ENCODE results near the gene ITLN1.
"Not testable (repeated sequence)": the region's sequence is repeated elsewhere in the genome, so short reads cannot be mapped to it uniquely, and the experiment has no call there.

The ITLN1 gene

GRCh38 chr1:160907976-160908375 lies 23.0 kb upstream of the ITLN1 start:
- H3K27me3 ChIP-seq (ENCODE audit: insufficient read depth, poor library complexity, severe bottlenecking) = no peaks in the 10 kb centered on the region
- no peak overlapping the region for H3K27ac ChIP-seq (replicated peaks)
- DNase-seq (ENCODE audit: low read depth in 1 of 2, low spot score in 1 of 2) = no peak
- TF ChIP-seq CTCF (IDR thresholded peaks at IDR 0.05; ENCODE audit: insufficient read depth, low read length) = no peak
- TF ChIP-seq REST (IDR thresholded peaks at IDR 0.05; ENCODE audit: insufficient replicate concordance, low read depth) = no peak
- TF ChIP-seq POLR2AphosphoS5 (IDR thresholded peaks at IDR 0.05; ENCODE audit: low read depth) = no peak
- TF ChIP-seq SPI1 (IDR thresholded peaks at IDR 0.05; ENCODE audit: borderline replicate concordance, low read depth) = no peak
- TF ChIP-seq GABPA (IDR thresholded peaks at IDR 0.05; ENCODE audit: low read depth) = no peak
- H3K4me3 ChIP-seq (replicated peaks; ENCODE audit: insufficient read depth, low read length) = no peak overlapping the region

- Histone ChIP-seq H3K27ac (replicated peaks) (no peak overlapping the region), H3K4me3 (replicated peaks; ENCODE audit: insufficient read depth, low read length) (no peak overlapping the region), H3K27me3 (ENCODE audit: insufficient read depth, poor library complexity, severe bottlenecking) (no peaks in the 10 kb centered on the region)
- TF ChIP-seq POLR2AphosphoS5 (IDR thresholded peaks at IDR 0.05; ENCODE audit: low read depth) = no peak
- TF ChIP-seq REST (IDR thresholded peaks at IDR 0.05; ENCODE audit: insufficient replicate concordance, low read depth) = no peak
- TF ChIP-seq GABPA (IDR thresholded peaks at IDR 0.05; ENCODE audit: low read depth) = no peak
- TF ChIP-seq SPI1 (IDR thresholded peaks at IDR 0.05; ENCODE audit: borderline replicate concordance, low read depth) = no peak
- TF ChIP-seq CTCF (IDR thresholded peaks at IDR 0.05; ENCODE audit: insufficient read depth, low read length) = no peak
- no peak for DNase-seq (ENCODE audit: low read depth in 1 of 2, low spot score in 1 of 2)
Measured at GRCh38 chr1:160905617-160905989, 20.6 kb upstream of the ITLN1 start.

- Histone ChIP-seq H3K4me3 (replicated peaks; ENCODE audit: insufficient read depth, low read length) (no peak overlapping the region), H3K27ac (replicated peaks) (no peak overlapping the region), H3K27me3 (ENCODE audit: insufficient read depth, poor library complexity, severe bottlenecking) (no peaks in the 10 kb centered on the region)
- no peak for TF ChIP-seq GABPA (IDR thresholded peaks at IDR 0.05; ENCODE audit: low read depth)
- no peak for TF ChIP-seq POLR2AphosphoS5 (IDR thresholded peaks at IDR 0.05; ENCODE audit: low read depth)
- no peak for DNase-seq (ENCODE audit: low read depth in 1 of 2, low spot score in 1 of 2)
Measured at GRCh38 chr1:160904783-160905616, 20.0 kb upstream of the ITLN1 start.

GRCh38 chr1:160902251-160902650 lies 17.3 kb upstream of the ITLN1 start:
- H3K27me3 ChIP-seq (ENCODE audit: insufficient read depth, poor library complexity, severe bottlenecking); H3K4me3 ChIP-seq (replicated peaks; ENCODE audit: insufficient read depth, low read length); H3K27ac ChIP-seq (replicated peaks); DNase-seq (ENCODE audit: low read depth in 1 of 2, low spot score in 1 of 2): not testable (repeated sequence)

DNA sequence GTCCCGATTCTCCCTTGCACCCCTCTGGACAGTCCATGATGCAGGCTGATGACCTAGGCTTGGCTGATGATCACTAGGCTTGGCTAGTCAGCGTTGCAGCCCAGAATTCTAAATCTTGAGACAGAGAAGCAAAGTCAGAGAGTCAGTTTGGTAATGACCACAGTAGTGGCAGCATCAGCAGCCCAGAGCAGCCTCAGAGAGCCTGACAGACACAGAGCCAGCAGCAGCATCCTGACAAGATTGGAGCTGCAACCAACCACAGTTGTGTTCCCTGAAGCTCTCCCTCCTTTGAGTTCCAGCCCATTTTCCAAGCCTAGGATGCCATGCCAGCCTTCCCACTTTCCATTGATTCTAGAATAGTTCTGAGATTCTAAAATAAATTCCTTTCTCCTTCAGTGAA lies 16.8 kb upstream of the ITLN1 start:
- no peak overlapping the region for H3K4me3 ChIP-seq (replicated peaks; ENCODE audit: insufficient read depth, low read length)

More for the DNA sequence above, 16.8 kb upstream of the ITLN1 start:
- Histone ChIP-seq H3K27ac (replicated peaks) (no peak overlapping the region), H3K27me3 (ENCODE audit: insufficient read depth, poor library complexity, severe bottlenecking) (no peaks in the 10 kb centered on the region)
- no peak for DNase-seq (ENCODE audit: low read depth in 1 of 2, low spot score in 1 of 2)
- TF ChIP-seq POLR2AphosphoS5 (IDR thresholded peaks at IDR 0.05; ENCODE audit: low read depth) = no peak
- no peak for TF ChIP-seq GABPA (IDR thresholded peaks at IDR 0.05; ENCODE audit: low read depth)
- TF ChIP-seq CTCF (IDR thresholded peaks at IDR 0.05; ENCODE audit: insufficient read depth, low read length) = no peak
- TF ChIP-seq SPI1 (IDR thresholded peaks at IDR 0.05; ENCODE audit: borderline replicate concordance, low read depth) = no peak
- no peak for TF ChIP-seq REST (IDR thresholded peaks at IDR 0.05; ENCODE audit: insufficient replicate concordance, low read depth)

Measured in HL-60 (cell line).